GM21367 (cell line): Measurements from ENCODE around the gene LRRC8A.
"Not testable (repeated sequence)": the region's sequence is repeated elsewhere in the genome, so short reads cannot be mapped to it uniquely, and the experiment has no call there.

Source experiments
- ATAC-seq: cut with Tn5 transposase; IDR thresholded peaks from one replicate; pipeline ENCODE4 v1.9.1; 2021; ENCODE audit not compliant: unreplicated experiment

The LRRC8A gene

GRCh38 chr9:128881884-128882676, at the start of gene LRRC8A, which contains the start of gene KYAT1:
Gene LRRC8A (plus strand): TSS chr9:128882133. CDS start chr9:128907165, 25,032 bp downstream.
Gene KYAT1 (minus strand): TSS chr9:128881950. CDS start chr9:128845405, 36,545 bp downstream.
- peak; percentile 68 for ATAC-seq

GRCh38 chr9:128833696-128834095, 48.2 kb upstream of the LRRC8A start:
- no peak for ATAC-seq

GRCh38 chr9:128835246-128836210, 46.4 kb upstream of the LRRC8A start:
- no peak for ATAC-seq

- ATAC-seq, result no peak
These were observed 45.3 kb upstream of the LRRC8A start for GRCh38 chr9:128836509-128837145.

- ATAC-seq, result no peak
These were observed 43.6 kb upstream of the LRRC8A start for GRCh38 chr9:128838338-128838737.

GRCh38 chr9:128840524-128840923, 41.4 kb upstream of the LRRC8A start:
- no peak for ATAC-seq

GRCh38 chr9:128841694-128842492, 40.0 kb upstream of the LRRC8A start:
- ATAC-seq, result no peak

GRCh38 chr9:128843171-128843570, 38.8 kb upstream of the LRRC8A start:
- not testable (repeated sequence) for ATAC-seq

GRCh38 chr9:128845186-128845931, 36.6 kb upstream of the LRRC8A start:
- ATAC-seq, result no peak

- ATAC-seq, result no peak
These were observed 35.3 kb upstream of the LRRC8A start for GRCh38 chr9:128846680-128847030.

GRCh38 chr9:128847803-128848202, 34.1 kb upstream of the LRRC8A start:
- no peak for ATAC-seq

GRCh38 chr9:128851024-128851423, 30.9 kb upstream of the LRRC8A start:
- not testable (repeated sequence) for ATAC-seq

GRCh38 chr9:128851779-128852600, 29.9 kb upstream of the LRRC8A start:
- not testable (repeated sequence) for ATAC-seq

- not testable (repeated sequence) for ATAC-seq
These were observed 29.3 kb upstream of the LRRC8A start for GRCh38 chr9:128852646-128853045.

- not testable (repeated sequence) for ATAC-seq
These were observed 27.5 kb upstream of the LRRC8A start for GRCh38 chr9:128854454-128854853.

GRCh38 chr9:128858476-128858875, 23.5 kb upstream of the LRRC8A start:
- not testable (repeated sequence) for ATAC-seq

GRCh38 chr9:128860937-128861336, 21.0 kb upstream of the LRRC8A start:
- ATAC-seq, result no peak

GRCh38 chr9:128861501-128861900, 20.4 kb upstream of the LRRC8A start:
- ATAC-seq, result no peak

GRCh38 chr9:128862401-128862851, 19.5 kb upstream of the LRRC8A start:
- no peak for ATAC-seq
